OCI-M1 (cell line): ENCODE data around the gene ANKRD33.
A peak's percentile ranks its signal among the peaks of the same experiment; 100 is the strongest.

Experiments
- DNase-seq: peaks from one replicate; lab custom pipeline; 2025; lab: John Stamatoyannopoulos, UW

The ANKRD33 gene

DNA sequence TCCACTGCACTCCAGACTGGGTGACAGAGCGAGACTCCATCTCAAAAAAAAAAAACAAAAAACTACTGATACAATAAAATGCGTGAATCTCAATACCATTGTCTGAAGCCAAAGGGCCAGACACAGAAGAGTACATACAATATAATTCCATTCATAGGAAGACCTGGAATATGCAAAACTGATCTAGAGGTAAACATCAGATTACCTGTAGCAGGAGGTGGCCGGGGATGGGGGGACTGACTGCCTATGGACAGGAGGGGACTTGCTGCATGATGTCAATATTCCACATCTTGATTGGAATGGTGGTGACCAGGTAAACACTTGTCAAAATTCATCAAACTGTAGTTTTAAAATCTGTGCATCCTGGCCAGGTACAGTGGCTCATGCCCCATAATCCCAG is 26.9 kb upstream of the ANKRD33 start:
- no peak for DNase-seq

DNA sequence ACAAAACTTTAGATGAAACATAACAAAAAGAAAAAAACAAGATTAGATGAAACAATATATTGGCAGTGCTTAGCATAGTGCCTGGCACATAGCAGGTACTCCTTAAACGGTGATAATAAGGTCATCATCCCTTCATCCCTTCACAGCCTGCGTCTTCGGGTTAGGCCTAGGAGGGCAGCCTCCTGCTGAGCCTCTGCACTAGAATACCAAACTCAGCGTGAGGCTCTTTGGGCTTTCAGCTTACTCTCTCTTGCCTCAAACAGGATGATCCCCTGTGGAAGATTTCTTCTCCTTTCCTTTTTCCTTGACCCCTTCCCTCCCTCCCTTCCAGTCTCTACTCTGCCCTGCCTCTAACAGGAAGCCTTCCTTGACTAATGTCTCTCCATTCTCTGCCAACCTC is 25.0 kb upstream of the ANKRD33 start:
- DNase-seq: no peak

DNA sequence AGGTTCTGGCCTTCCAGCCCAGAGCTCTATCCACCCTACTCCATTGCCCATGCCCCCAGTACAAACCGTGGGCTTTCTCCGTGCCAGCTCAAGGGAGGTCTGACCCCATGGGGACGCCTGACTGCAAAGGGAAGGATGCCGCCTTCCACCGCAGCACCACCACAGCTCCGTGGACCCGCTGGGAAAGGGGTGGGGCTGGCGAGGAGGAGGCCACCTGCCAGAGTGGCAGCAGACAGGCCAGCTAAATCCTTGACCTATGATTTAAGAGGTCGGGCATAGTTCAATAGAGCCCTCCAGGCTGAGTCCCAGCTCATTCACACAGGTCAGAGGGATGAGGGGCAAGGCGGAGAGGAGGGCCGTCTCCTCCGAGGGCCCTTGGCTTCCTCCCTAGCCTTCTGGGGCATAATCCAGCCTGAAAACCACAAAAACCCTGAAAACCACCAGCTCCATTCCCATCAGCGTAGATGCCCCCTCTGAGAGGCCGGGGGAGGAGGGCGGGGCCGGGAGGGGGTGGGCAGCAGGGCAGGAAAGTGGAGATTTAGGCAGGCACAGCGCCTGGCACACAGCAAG is 24.5 kb upstream of the ANKRD33 start:
- DNase-seq: no peak

DNA sequence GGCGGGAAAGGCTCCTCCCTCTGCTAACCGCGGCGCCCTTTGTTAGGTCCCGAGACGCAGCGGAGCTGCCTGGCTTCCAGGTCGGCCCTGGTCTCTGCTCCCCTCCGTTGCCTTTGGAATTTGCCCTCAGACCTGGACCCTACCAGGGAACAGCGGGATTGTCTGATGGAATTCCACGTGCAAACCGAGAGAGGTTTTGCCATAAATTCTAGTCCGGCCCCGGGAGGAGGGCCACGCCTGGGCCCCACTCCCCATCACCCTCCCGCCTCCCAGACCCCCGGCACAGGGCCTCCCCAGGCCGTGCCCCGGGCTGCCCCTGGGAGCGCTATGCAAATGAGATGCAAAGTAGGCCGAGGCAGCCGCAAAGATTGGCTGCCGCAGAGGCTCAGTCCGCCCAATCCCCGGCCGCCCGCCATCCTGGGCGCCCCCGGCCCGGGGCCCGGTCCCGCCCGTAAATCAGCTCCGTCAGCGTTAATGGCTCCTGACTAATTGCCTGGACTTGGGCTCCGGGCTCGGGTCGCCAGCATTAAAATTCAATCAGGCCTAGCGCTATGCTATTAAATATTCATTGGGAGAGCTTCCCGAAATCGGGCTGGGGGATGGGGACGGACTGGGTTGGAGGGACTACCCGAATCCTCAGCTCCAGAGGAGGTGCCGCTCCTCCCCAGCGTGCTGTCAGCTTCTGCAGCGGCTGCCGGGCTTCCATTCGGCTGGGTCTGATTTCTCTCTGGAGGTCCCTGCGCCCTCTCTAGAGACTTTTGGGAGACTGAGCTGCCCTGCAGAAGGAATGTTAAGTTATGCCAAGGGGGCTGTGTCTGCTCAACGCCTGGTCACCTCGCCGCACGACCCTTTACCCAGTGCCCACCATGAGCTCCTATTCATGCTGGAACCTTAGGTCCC is 23.7 kb upstream of the ANKRD33 start:
- DNase-seq: no peak

DNA sequence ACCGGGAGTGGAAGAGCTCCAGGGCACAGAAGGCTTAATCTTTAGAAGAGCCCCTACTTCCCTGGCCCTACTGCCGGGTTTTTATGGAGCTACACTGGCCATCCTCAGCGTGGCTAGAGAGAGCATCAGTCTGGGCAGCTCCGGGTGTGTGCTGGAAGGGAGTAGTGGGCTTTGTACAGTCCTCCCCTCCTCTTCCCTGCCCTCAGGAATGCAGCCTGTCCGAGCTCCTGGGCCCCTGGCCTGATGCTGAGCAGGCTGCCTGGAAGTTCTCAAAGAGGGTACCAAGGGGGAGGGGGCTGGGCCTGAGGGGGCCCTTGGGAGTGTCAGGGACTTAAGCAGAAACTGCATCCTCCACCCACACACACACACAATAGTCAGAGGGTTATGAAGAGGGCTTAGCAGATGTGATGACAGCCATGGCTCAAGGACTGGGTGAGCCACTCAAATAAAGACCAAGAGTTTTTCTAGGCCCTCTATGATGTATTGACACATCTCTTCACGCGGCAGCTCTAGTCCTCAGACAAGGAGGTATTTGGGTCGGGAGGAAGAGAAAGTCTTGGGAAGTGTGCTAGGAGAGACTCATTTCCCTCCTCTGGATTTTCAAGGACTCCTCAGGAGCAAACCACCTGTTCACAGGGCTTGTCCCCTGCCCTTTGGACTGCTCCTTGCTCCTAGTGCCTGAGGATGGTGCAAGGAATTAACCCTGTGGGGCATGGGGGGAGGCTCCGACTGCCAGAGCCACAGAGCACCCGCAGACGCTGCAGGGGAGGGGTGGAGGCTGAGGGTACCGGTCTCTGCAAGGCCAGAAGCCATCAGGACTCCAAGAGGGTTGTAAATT is 22.9 kb upstream of the ANKRD33 start:
- DNase-seq: no peak

DNA sequence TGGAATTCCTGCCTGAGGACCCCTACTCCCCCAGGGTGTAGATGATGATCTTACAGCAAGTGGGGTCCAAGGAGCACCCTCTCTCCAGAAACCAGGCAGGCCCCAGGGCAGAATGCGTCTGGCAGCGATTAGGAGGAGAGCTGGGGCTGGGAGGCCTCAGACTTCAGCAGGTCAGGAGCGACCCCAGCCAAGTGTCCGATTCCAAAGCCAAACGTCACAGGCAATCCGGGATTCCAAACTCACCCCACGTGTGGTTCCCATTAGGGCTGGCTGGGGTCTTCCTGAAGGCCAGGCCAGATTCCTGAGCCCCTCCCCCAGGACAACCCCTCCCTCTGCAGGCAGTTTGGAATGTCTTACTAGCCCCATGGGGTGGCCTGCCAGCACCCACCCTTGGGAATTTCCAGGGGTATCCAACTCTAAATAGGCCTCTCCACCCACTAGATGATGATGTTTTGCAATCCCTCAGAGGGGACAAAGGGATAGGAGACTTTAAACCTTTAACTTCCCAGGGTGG is 22.1 kb upstream of the ANKRD33 start:
- DNase-seq: no peak

DNA sequence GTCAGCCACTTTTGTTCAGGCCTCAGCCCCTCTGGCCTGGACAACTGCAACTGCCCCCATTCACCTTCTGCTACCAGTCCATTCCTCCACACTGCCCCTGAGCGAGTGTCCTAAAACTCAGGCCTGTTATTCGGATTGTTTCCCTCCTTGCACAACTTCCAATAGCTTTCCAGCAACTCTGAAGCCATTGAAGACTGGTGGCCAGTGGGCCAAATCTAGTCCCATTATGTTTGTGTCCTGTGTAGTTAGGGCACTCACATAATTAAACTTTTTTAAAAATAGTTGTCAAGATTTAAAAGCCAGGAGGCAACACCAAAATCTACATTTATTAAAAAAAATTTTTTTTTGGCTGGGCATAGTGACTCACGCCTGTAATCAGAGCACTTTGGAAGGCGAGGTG is 21.6 kb upstream of the ANKRD33 start:
- DNase-seq: no peak

DNA sequence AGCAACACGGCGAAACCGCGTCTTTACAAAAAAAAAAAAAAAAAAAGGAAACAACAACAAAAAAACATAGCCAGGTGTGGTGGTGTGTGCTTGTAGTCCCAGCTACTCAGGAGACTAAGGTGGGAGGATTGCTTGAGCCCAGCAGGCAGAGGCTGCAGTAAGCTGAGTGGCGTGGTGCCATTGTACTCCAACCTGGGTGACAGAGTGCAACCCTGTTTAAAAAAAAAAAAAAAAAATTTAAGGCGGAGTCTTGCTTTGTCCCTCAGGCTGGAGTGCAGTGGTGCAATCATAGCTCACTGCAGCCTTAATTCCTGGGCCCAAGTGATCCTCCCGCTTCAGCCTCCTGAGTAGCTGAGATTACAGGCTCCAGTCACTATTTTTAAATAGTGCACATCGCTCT is 21.1 kb upstream of the ANKRD33 start:
- DNase-seq: no peak

DNA sequence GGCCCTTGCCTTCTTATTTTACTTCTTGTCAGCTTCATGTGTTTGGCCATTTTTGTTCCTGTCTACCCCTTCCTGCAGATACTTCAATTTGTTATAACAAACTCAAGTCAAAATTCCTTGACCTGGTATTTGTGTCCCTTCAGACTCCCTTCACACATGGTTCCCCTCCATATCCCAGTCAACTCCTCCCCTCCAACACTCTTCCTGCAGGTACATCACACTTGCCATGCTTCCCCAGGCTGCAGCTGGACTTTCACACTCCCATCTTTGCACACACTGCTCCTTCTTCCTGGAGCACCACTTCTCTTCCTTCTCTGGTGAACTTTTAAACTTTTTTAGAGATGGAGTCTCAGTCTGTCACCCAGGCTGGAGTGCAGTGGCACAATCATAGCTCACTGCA is 20.5 kb upstream of the ANKRD33 start:
- no peak for DNase-seq

DNA sequence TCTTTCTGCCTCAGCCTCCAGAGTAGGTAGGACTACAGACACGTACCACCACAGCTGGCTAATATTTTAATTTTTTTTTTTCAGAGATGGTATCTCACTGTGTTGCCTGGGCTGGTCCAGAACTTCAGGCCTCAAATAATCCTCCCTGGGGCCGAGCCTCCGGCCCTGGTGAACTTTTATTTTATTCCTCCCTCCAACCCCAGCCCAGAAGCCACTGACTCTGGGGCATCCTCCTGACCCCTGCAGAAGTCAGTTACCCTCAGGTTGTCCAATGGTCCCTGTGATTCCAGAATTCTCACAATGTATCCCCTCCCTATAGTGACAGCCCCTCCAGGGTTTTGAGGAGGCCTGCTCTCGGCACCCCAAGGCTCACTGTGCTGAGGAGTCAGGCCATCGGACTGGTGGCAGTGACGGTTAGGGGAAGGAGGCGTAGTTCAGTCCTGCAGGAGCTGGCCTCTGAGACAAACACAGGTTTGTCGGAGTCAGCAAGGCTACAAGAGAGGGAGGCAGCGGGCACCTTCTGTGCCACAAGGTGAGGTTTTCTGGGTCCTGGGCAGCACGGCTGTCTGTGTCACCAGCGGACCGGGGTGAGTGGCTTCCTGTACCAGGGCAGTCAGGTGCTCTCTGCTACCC is 20.0 kb upstream of the ANKRD33 start:
- no peak for DNase-seq

DNA sequence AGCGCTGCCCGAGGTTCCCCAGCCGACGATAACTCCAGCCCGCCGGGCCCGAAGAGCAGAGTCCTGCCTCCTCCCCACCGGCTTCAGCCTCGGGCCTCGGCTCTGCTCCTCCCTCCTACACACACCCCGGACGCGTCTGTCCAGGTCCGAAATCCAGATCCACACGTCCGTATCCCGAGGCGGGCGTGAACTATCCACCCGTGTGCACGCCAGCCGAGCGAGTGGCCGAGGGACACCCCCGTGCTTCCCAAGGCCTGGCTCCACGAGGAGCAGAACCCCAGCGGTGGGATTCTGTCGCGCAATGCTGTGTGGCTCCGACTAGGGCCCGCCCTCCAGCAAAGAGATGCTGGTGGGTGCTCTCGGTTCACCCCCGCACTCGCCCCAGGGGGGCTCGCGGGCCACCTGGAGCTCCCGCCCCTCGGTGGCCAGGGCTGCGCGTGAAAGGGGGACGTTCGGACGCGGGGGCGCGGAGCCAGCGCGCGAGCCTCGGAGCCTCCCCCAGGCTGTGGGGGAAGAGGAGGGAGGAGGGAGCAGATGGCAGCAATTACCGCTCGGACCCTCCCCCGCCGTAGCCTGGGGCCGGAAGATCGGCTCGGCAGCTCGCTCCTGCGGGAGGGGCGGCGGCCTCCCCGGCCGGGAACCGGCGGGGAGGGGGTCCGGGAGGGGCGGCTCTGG is 18.9 kb upstream of the ANKRD33 start:
- no peak for DNase-seq

DNA sequence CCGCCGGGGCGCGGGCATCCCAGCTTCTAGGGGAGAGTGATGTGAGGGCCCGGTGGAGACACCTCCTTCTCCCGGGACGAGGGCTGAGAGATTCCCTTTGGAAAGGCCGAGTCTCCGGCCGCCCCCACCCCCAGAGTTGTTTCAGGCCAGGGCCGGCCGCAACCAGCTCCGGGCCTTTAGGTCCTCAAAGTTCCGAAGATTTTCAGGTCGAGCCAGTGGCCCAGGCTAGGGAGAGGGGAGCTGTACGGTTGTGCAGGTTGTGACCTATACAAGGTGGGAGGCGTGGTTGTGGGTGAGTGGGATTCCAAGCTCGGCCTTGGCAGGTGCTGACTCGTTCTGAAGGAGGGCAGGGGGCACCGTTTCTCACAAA is 18.4 kb upstream of the ANKRD33 start:
- no peak for DNase-seq

DNA sequence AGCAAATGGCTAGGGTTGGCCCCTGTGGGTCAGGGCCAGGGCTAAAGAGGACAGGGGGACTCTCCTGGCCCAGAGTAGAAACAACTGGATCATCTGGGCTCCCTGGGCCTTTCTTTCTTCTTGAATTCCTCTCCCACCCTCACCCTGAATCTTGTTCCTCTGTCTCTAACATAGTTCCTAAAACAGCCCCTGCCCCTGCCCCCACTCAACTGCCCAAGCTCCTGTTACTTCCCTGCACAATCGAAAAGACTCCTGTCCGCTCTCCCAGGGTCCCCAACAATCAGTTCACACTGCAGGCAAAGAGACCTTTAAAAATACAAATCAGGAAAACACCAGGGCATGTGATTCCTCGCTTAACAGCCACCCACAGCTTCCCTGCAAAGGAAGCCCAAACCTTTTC is 18.0 kb upstream of the ANKRD33 start:
- DNase-seq: no peak

DNA sequence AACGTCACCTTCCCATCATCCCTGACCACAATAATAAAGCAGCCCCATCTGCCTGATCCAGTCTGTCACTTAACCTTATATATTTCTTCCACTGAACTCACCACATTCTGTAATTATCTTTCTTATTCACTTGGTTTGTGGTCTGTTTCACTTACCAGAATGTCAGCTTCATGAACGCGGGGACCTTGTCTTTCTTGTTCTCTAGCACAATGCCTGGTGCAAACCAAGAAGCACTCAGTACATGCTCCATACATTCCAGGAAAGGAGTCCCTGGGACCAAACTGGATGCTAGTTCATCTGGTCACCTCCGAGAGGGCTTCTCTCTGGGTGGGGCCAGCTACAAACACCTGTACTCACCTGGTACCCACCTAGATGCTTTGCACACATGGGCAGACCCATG is 17.4 kb upstream of the ANKRD33 start:
- DNase-seq: peak; percentile 72

DNA sequence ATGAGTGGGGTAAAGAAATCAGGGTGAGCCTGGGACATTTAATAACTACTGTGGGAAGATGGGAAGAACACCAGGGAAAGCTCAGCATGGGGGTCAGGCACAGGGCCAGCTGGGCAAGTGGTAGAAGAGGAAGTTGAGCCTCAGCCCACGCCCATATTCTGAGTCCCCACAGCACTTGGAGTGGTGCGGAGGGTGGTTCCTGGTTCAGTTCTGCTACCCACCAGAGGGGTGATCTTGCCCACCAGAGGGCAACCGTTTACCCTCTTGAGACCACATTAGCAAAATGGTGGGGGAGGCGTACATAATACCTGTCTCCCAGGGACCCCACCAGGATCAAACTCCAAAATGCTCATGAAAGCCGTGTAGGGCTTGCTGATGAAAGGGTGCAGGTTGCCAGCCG is 16.8 kb upstream of the ANKRD33 start:
- DNase-seq: peak; percentile 70

DNA sequence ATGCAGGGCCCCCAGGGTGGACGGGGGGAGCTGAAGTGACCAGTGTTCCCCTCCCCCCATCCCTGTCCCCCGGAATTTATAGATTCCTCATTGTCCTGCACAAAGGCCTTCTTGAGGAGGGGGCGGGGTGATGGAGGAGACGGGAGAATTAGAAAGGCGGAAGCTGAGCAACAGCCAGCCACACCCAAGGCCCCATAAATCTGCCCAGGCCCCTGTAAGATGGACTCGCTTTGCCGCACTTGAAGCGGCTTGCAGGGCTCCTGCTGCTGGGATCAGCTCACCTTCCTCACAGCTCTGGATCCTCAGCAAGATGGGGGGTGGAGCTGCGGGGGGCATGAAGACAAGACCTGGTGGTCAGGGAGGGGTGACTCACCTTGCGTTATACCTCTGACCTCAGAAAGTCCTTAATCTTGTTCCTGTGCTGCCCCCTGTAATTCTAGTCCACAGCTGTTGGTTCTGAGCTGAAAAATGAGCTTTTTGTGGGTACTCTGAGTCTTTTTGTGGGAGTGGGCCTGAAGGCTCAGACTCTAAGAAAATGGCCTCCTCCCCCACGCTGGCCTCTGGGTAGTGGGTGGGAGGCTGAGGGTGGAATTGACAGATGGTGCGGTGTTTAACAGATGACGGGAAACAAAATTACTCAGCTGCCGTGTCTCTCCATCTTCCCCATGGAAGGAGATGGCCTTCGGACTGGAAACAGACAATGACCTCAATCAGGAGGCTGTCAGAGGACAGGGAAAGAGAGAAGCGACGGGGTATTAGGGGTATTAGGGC is 15.8 kb upstream of the ANKRD33 start:
- DNase-seq: no peak

DNA sequence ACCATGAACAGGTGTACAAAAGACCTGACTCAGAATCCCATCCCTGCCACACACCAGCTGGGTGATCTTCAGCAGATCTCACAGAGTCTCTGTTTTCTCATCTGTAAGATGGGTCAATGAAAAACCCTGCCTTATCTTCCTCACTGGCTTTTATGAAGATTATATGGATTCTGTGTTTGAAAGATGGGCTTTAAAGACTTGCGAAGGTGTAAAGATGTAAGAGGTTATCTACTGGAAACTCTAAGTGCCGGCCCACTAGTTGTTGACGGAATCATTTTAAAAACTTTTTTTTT is 15.3 kb upstream of the ANKRD33 start:
- no peak for DNase-seq

DNA sequence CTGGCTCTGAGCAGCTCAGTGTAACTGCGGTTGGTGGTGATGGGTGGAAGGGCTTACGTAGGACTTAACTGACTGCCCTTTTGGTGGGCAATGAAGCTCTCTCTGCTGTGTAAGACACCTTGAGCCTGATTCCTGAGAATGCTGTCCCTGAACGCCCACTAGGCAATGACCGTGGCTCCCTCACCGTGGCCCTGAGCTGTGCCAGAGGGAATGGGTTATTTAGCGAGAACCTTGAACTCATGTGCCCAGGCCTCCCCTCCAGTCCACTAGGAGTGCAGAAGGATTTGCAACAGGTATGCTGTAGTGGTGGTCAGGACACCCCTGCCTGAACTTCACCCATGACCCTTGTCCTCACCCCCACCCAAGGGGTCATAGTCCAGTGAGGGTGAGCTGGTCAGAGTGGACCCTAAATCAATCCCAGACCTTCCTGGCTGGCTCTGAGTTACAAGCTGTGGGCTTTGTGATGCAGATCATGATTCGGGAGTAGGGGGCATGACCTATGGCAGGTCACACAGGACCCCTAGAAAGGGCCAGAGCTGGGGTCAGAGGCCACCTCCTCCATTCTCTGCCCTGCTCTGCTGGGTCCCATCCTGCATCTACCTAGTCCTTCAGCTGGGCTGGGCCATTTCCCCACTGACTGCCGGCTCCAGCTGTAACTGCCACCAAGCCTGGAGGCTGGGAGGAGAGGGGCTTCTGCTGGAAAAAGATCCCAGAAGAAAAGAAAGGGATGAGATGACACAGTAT is 14.5 kb upstream of the ANKRD33 start:
- DNase-seq: no peak

DNA sequence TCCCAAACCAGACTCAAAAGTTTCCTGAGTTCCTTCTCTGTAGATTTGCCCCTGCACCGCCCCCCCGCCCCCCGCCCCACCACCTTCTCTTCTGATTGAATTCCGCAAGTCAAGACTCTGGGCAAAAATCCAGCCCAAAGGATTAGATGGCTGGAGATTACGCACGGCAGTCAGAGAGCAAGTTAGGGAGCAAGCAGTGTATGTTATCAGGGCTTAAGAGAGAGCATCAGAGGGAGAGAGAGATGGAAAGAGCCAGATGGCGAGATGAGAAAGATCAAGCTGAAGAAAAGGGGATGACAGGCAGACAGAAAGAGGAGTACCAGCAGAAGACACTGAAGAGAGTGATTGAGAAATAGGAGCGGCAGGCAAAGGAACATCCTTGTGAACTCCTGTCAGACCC is 13.9 kb upstream of the ANKRD33 start:
- DNase-seq: peak; percentile 25

DNA sequence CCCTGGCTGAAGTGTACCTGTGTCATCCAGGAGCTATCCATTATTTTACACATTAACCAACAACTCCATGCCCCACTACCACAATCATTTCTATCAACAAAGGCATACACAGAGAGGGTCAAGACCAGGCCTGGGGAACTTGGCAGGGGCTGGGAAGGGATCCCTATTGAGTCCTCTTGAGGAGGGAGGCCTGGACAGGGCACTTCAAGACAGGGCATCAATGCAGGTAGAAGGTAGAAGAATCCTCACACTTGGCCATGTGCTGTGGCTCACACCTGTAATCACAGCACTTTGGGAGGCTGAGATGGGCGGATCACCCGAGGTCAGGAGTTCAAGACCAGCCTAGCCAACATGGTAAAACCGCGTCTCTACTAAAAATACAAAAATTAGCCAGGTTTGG is 13.4 kb upstream of the ANKRD33 start:
- DNase-seq: no peak
